ENCODE data around the gene IL27RA. TPM values are rescaled to one million over a fixed set of nuclear protein-coding genes. Genes with fewer than 3 reads are reported as not detected.

IL27RA gene
- total RNA-seq, 1 experiment from 2014 or later = 18.3 TPM

DNA sequence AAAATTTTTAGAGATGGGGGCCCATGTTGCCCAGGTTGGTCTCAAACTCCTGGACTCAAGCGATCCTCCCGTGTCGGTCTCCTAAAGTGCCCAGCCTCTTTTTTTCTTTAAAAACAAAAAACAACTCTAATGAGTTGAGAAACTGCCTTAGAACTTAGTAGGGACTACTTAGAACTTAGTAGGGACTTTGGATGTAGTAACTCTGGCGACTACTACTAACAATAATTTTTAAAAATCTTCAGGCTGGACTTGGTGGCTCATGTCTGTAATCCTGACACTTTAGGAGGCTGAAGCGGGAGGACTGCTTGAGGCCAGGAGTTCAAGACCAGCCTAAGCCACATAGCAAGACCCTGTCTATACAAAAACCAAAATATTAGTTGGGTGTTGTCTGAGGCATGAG lies 54.5 kb downstream of the IL27RA start:
- H3K27me3 ChIP-seq (ENCODE audit: insufficient read depth, low read length) = no peaks in the 10 kb centered on the region
- no peak overlapping the region for H3K4me2 ChIP-seq (ENCODE audit: low read length)
- no peaks in the 10 kb centered on the region for H3K79me2 ChIP-seq (ENCODE audit: insufficient read depth, low read length)
- H3K9me3 ChIP-seq (ENCODE audit: control insufficient read depth in 1 of 2, insufficient read depth in 1 of 2, low read depth in 1 of 2, low read length in 2 of 2) = no peaks in the 10 kb centered on the region
- POLR2A ChIA-PET = no interaction called here
- H2AFZ ChIP-seq (ENCODE audit: low read depth, low read length, poor library complexity, severe bottlenecking) = no peak overlapping the region
- RAD21 ChIA-PET (ENCODE audit: low non-redundant PET in 1 of 2, low total read pairs in 2 of 2, uncharacterized antibody in 2 of 2, unreplicated experiment in 2 of 2) = no interaction called here
- TF ChIP-seq EGR1 (IDR thresholded peaks at IDR 0.05; ENCODE audit: low read depth) = no peak
- TF ChIP-seq CEBPB (IDR thresholded peaks at IDR 0.05; ENCODE audit: low read depth) = no peak
- no peak for TF ChIP-seq FOSL1 (IDR thresholded peaks at IDR 0.05; ENCODE audit: low read depth)
- TF ChIP-seq YY1 (IDR thresholded peaks at IDR 0.05; ENCODE audit: extremely low read depth, insufficient replicate concordance, low read depth, low read length) = no peak
- TF ChIP-seq ZNF274 (IDR thresholded peaks at IDR 0.05; ENCODE audit: low read depth, low read length) = no peak
- TF ChIP-seq, protein P1, sequence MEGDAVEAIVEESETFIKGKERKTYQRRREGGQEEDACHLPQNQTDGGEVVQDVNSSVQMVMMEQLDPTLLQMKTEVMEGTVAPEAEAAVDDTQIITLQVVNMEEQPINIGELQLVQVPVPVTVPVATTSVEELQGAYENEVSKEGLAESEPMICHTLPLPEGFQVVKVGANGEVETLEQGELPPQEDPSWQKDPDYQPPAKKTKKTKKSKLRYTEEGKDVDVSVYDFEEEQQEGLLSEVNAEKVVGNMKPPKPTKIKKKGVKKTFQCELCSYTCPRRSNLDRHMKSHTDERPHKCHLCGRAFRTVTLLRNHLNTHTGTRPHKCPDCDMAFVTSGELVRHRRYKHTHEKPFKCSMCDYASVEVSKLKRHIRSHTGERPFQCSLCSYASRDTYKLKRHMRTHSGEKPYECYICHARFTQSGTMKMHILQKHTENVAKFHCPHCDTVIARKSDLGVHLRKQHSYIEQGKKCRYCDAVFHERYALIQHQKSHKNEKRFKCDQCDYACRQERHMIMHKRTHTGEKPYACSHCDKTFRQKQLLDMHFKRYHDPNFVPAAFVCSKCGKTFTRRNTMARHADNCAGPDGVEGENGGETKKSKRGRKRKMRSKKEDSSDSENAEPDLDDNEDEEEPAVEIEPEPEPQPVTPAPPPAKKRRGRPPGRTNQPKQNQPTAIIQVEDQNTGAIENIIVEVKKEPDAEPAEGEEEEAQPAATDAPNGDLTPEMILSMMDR (IDR thresholded peaks at IDR 0.05 in 2 of 3, conservative IDR thresholded peaks at IDR 0.05 in 1 of 3; ENCODE audit: borderline replicate concordance in 1 of 3, insufficient read depth in 1 of 3, low read depth in 2 of 3, low read length in 2 of 3) = no peak
- TF ChIP-seq SRF (IDR thresholded peaks at IDR 0.05; ENCODE audit: low read depth) = no peak
- TF ChIP-seq TCF7L2 (IDR thresholded peaks at IDR 0.05; ENCODE audit: borderline replicate concordance, extremely low read depth, insufficient read depth, insufficient read length) = no peak
- TF ChIP-seq EZH2 (IDR thresholded peaks at IDR 0.05) = no peak
- no peak for TF ChIP-seq ZFX (IDR thresholded peaks at IDR 0.05)
- BruUV-seq (replicated peaks) = no TSS peak
- H3K9me2 ChIP-seq (ENCODE audit: insufficient read depth) = no peaks in the 10 kb centered on the region
- peaks cover 4 to 14% of the 10 kb centered on the region in 2 experiments; a peak in 1 of 4 replicates for H3K4me1 ChIP-seq (ENCODE audit: control insufficient read depth in 1 of 2, insufficient read depth in 2 of 2, low read length in 2 of 2)
- intact Hi-C loops (cut with micrococcal nuclease) = no loop called here
- DNase-seq (ENCODE audit: low read depth, low spot score) = no peak
- H3K4me3 ChIP-seq (replicated peaks in 1 of 2; ENCODE audit: low read depth in 1 of 2, low read length in 2 of 2) = no peak overlapping the region
- CTCF ChIA-PET = no interaction called here
- H4K20me1 ChIP-seq (ENCODE audit: insufficient read depth) = no peaks in the 10 kb centered on the region
- no peak for ATAC-seq
- H3K27ac ChIP-seq (ENCODE audit: low read depth, low read length) = no peak overlapping the region
- H3K9ac ChIP-seq (ENCODE audit: low read length) = no peak overlapping the region
- peaks cover 0 to 3% of the 10 kb centered on the region in 2 experiments; a peak in 1 of 4 replicates for H3K36me3 ChIP-seq (ENCODE audit: control insufficient read depth in 1 of 2, insufficient read depth in 2 of 2, low read length in 2 of 2)

Measured in HCT116 (cell line).